Testis (tissue), 3 donors: ENCODE measurements around the gene ZBTB4. TPM values are rescaled to one million over a fixed set of nuclear protein-coding genes. Genes with fewer than 3 reads are reported as not detected.

Experiments used
- DNase-seq: peaks from one replicate; pipeline ENCODE4 v3.0.0-alpha.2; 2019
- H3K27ac ChIP-seq, 2 donors: fragments of 200-600 bp; sonication (generic); one replicate each; pipeline ENCODE4 v1.5.1; 2019
- H3K27me3 ChIP-seq: fragments of 200-600 bp; sonication (generic); one replicate; pipeline ENCODE4 v1.5.1; 2019
- H3K36me3 ChIP-seq: fragments of 200-600 bp; sonication (generic); one replicate; pipeline ENCODE4 v1.5.1; 2017; ENCODE audit warnings: low read depth; ENCODE audit errors: missing control alignments
- H3K4me1 ChIP-seq: fragments of 200-600 bp; sonication (generic); one replicate; pipeline ENCODE4 v1.5.1; 2019
- H3K4me3 ChIP-seq, 2 donors: fragments of 200-600 bp; sonication (generic); one replicate each; pipeline ENCODE4 v1.5.1; 2017 to 2019
- H3K9me3 ChIP-seq: fragments of 200-600 bp; sonication (generic); one replicate; pipeline ENCODE4 v1.5.1; 2017
- CTCF ChIP-seq, 3 experiments: fragments of 450-650 bp in 2 of 3; fragments of 200-600 bp in 1 of 3; sonication (generic) in 1 of 3; IDR thresholded peaks; one replicate each; pipeline ENCODE4 v1.5.1; 2016 to 2019; ENCODE audit warnings: antibody characterized with exemption in 3 of 3, mild to moderate bottlenecking in 2 of 3, moderate library complexity in 1 of 3
- POLR2A ChIP-seq: fragments of 450-650 bp; IDR thresholded peaks from one replicate; pipeline ENCODE4 v1.6.1; 2017; ENCODE audit warnings: antibody characterized with exemption, mild to moderate bottlenecking, moderate library complexity
- WGBS, 2 donors: methylation state at CpG; one replicate each; pipeline ENCODE4 v1.1.5; 2018; 5-methylcytosine and 5-hydroxymethylcytosine counted together
- intact Hi-C: fragments of 100-400 bp; cut with DNase I; formaldehyde crosslinking; loops from one replicate; pipeline ENCODE4 v1.15.1; 2023; ENCODE audit warnings: low total_unique reads
- polyA plus RNA-seq: library from polyadenylated mRNA; stranded (reverse); fragments of 350-450 nt; fragmentation: Illumina TruSeq; extraction: RNeasy Lipid Tissue Mini Kit (QIAGEN cat#74804); gene quantifications from one replicate; pipeline ENCODE4 v1.2.3, GENCODE V29; 2014; ENCODE audit warnings: low read depth, low replicate concordance; ENCODE audit not compliant: insufficient read depth
- total RNA-seq, 2 donors: library from RNA; depleted of rRNA; stranded (reverse); fragments of >200 nt; gene quantifications; one replicate each; pipeline ENCODE4 v1.2.3, GENCODE V29; 2016

Gene ZBTB4
- total and polyA plus RNA-seq, 3 donors from 2014 or later, result 34.0 to 43.4 (median 39.5) TPM

DNA sequence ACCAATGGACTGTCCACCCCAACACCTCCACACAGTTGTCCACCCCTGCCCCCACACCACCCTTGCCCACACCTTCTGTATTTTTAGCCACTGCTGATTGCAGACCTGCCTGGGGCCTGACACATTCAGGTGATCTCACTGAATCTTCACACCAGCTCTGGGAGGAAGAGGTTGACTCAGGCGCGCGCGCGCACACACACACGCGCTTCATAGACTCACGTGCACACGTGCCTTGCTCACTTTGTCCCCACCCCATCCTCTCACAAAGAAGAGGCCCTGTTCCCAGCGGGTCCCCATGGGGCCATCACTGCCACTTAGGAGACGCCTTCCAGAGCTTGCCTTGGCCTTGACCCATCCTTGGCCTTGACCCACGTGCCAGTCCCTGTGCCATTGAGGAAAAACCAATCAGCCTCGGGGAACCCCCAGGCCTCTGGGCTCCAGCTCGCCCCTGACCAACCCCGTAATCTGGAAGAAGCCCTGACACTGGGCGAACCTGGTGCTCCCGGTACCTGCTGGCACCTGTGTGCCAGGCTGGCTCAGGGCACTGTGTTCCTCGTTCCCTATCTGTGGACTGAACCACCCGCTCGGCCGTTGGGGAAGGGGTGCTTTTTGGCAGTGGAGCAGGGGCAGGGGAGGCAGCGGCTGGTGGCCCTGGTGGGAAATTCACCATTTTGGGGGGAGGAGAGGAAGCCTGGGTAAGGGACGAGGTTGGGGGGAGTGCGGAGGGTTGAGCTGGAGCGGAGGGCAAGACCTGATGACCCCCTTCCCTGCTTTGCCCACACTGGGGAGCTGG, 68.6 kb downstream of the ZBTB4 start:
- TF ChIP-seq POLR2A (no peak), CTCF (IDR thresholded peaks at IDR 0.05) (no peak)
- H3K27ac ChIP-seq, result no peak overlapping the region
- H3K36me3 ChIP-seq, result no peaks in the 10 kb centered on the region
- H3K4me1 ChIP-seq, result peaks cover 3% of the 10 kb centered on the region
- DNase-seq, result no peak
- no peaks in the 10 kb centered on the region for H3K9me3 ChIP-seq
- H3K27me3 ChIP-seq, result no peaks in the 10 kb centered on the region
- intact Hi-C loops, result no loop called here
- WGBS, 2 donors, result 85 to 87% methylated on average over 21 to 25 of the region's 25 CpGs
- no peak overlapping the region for H3K4me3 ChIP-seq

DNA sequence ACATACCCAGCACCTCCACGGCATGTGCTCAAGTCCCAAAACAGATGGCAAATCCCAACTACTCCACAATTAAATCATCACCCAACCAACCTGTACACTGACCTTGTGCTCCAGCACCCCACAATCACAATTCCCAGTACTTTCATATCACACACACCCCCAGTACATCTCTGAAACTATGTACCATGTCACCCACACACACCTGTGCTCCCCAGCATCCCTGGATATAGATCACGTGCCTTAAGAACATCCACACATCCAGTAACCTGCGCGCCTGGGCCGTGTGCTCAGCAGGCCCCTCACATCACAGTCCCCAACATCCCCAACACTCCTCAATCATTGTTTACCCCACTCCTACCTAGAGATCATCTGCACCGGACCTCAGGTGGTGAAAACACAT, 69.7 kb downstream of the ZBTB4 start:
- Histone ChIP-seq H3K27ac (no peak overlapping the region), H3K4me3 (no peak overlapping the region), H3K4me1 (peaks cover 8% of the 10 kb centered on the region), H3K9me3 (no peaks in the 10 kb centered on the region), H3K36me3 (no peaks in the 10 kb centered on the region), H3K27me3 (no peaks in the 10 kb centered on the region)
- intact Hi-C loops, result no loop called here
- WGBS, 2 donors, result 90 to 91% methylated on average over 6 of the region's 6 CpGs
- no peak for TF ChIP-seq CTCF (IDR thresholded peaks at IDR 0.05)
- no peak for TF ChIP-seq POLR2A
- DNase-seq, result no peak

Other genes starting within 250 kb of the ZBTB4 start
Only the 30 nearest of the 40 such genes appear.
- gene SLC2A4, start 197.9 kb downstream of the ZBTB4 start, total RNA-seq, result 1 to 10 TPM; 4.2 to 6.6 TPM
- gene SLC2A4, start 197.9 kb downstream of the ZBTB4 start, polyA plus RNA-seq, result 4.7 TPM
- 100 to 1,000 TPM; 276 to 549 TPM for gene YBX2, start 185.0 kb downstream of the ZBTB4 start, total RNA-seq
- gene YBX2, start 185.0 kb downstream of the ZBTB4 start, polyA plus RNA-seq, result 1,120 TPM
- gene EIF5A, start 172.0 kb downstream of the ZBTB4 start, total RNA-seq, result 100 to 1,000 TPM; 193 to 229 TPM
- gene EIF5A, start 172.0 kb downstream of the ZBTB4 start, polyA plus RNA-seq, result 388 TPM
- 100 to 1,000 TPM; 204 to 239 TPM for gene GPS2, start 164.3 kb downstream of the ZBTB4 start, total RNA-seq
- 219 TPM for gene GPS2, start 164.3 kb downstream of the ZBTB4 start, polyA plus RNA-seq
- gene NEURL4, start 150.3 kb downstream of the ZBTB4 start, total RNA-seq, result 10 to 100 TPM; 34.5 to 50.6 TPM
- 38.3 TPM for gene NEURL4, start 150.3 kb downstream of the ZBTB4 start, polyA plus RNA-seq
- gene ACAP1, start 143.1 kb downstream of the ZBTB4 start, total RNA-seq, result 100 to 1,000 TPM in 1 of 2 donors, 10 to 100 TPM in 1; 12.6 to 140 TPM
- gene ACAP1, start 143.1 kb downstream of the ZBTB4 start, polyA plus RNA-seq, result 95.2 TPM
- 1 to 10 TPM; 4.8 to 5.0 TPM for gene KCTD11, start 127.5 kb downstream of the ZBTB4 start, total RNA-seq
- gene KCTD11, start 127.5 kb downstream of the ZBTB4 start, polyA plus RNA-seq, result 6.8 TPM
- gene TMEM95, start 124.5 kb downstream of the ZBTB4 start, total RNA-seq, result 1 to 10 TPM; 2.8 to 6.6 TPM
- gene TMEM95, start 124.5 kb downstream of the ZBTB4 start, polyA plus RNA-seq, result 9.9 TPM
- 1 to 10 TPM; 3.7 to 6.8 TPM for gene TNK1, start 98.5 kb downstream of the ZBTB4 start, total RNA-seq
- gene TNK1, start 98.5 kb downstream of the ZBTB4 start, polyA plus RNA-seq, result 4.0 TPM
- gene PLSCR3, start 85.1 kb downstream of the ZBTB4 start, total RNA-seq, result 10 to 100 TPM; 13.6 to 19.4 TPM
- gene PLSCR3, start 85.1 kb downstream of the ZBTB4 start, polyA plus RNA-seq, result 14.2 TPM
- 10 to 100 TPM; 18.7 to 33.3 TPM for gene TMEM256, start 75.5 kb downstream of the ZBTB4 start, total RNA-seq
- 27.3 TPM for gene TMEM256, start 75.5 kb downstream of the ZBTB4 start, polyA plus RNA-seq
- 10 to 100 TPM in 1 of 2 donors, 1 to 10 TPM in 1; 9.9 to 10.7 TPM for gene NLGN2, start 71.8 kb downstream of the ZBTB4 start, total RNA-seq
- 8.4 TPM for gene NLGN2, start 71.8 kb downstream of the ZBTB4 start, polyA plus RNA-seq
- 10 to 100 TPM in 1 of 2 donors, 1 to 10 TPM in 1; 8.5 to 18.7 TPM for gene SPEM1, start 59.3 kb downstream of the ZBTB4 start, total RNA-seq
- 67.7 TPM for gene SPEM1, start 59.3 kb downstream of the ZBTB4 start, polyA plus RNA-seq
- 100 to 1,000 TPM in 1 of 2 donors, 10 to 100 TPM in 1; 41.4 to 202 TPM for gene SPEM2, start 54.0 kb downstream of the ZBTB4 start, total RNA-seq
- 111 TPM for gene SPEM2, start 54.0 kb downstream of the ZBTB4 start, polyA plus RNA-seq
- 10 to 100 TPM in 1 of 2 donors, 1 to 10 TPM in 1; 5.7 to 18.8 TPM for gene SPEM3, start 50.8 kb downstream of the ZBTB4 start, total RNA-seq
- gene SPEM3, start 50.8 kb downstream of the ZBTB4 start, polyA plus RNA-seq, result 63.0 TPM
- gene TMEM102, start 44.2 kb downstream of the ZBTB4 start, total RNA-seq, result 10 to 100 TPM in 1 of 2 donors, 1 to 10 TPM in 1; 7.9 to 11.7 TPM
- 6.5 TPM for gene TMEM102, start 44.2 kb downstream of the ZBTB4 start, polyA plus RNA-seq
- 1 to 10 TPM; 3.2 to 4.2 TPM for gene FGF11, start 40.1 kb downstream of the ZBTB4 start, total RNA-seq
- gene FGF11, start 40.1 kb downstream of the ZBTB4 start, polyA plus RNA-seq, result 4.6 TPM
- 1 to 10 TPM; 6.2 to 7.4 TPM for gene CHRNB1, start 34.6 kb downstream of the ZBTB4 start, total RNA-seq
- gene CHRNB1, start 34.6 kb downstream of the ZBTB4 start, polyA plus RNA-seq, result 6.9 TPM
- gene SLC35G6, start 1.8 kb upstream of the ZBTB4 start, total RNA-seq, result 1 to 10 TPM; 1.8 to 3.9 TPM
- gene SLC35G6, start 1.8 kb upstream of the ZBTB4 start, polyA plus RNA-seq, result 3.9 TPM
- gene POLR2A, start 4.7 kb upstream of the ZBTB4 start, total RNA-seq, result 100 to 1,000 TPM; 359 to 391 TPM
- 175 TPM for gene POLR2A, start 4.7 kb upstream of the ZBTB4 start, polyA plus RNA-seq
- 10 to 100 TPM; 17.0 to 20.6 TPM for gene TNFSF12, start 69.4 kb upstream of the ZBTB4 start, total RNA-seq
- gene TNFSF12, start 69.4 kb upstream of the ZBTB4 start, polyA plus RNA-seq, result 21.5 TPM
- gene TNFSF13, start 79.1 kb upstream of the ZBTB4 start, total RNA-seq, result 1 to 10 TPM; 1.2 to 5.1 TPM
- 11.5 TPM for gene TNFSF13, start 79.1 kb upstream of the ZBTB4 start, polyA plus RNA-seq
- gene SENP3, start 82.3 kb upstream of the ZBTB4 start, total RNA-seq, result 10 to 100 TPM; 77.4 to 83.5 TPM
- 108 TPM for gene SENP3, start 82.3 kb upstream of the ZBTB4 start, polyA plus RNA-seq
- 1 to 10 TPM; 2.0 to 6.4 TPM for gene CD68, start 100.0 kb upstream of the ZBTB4 start, total RNA-seq
- gene CD68, start 100.0 kb upstream of the ZBTB4 start, polyA plus RNA-seq, result 54.8 TPM
- 10 to 100 TPM; 55.7 to 88.7 TPM for gene MPDU1, start 104.2 kb upstream of the ZBTB4 start, total RNA-seq
- gene MPDU1, start 104.2 kb upstream of the ZBTB4 start, polyA plus RNA-seq, result 60.9 TPM
- 1 to 10 TPM; 2.8 to 4.0 TPM for gene SOX15, start 110.5 kb upstream of the ZBTB4 start, total RNA-seq
- 2.6 TPM for gene SOX15, start 110.5 kb upstream of the ZBTB4 start, polyA plus RNA-seq
- gene FXR2, start 135.3 kb upstream of the ZBTB4 start, total RNA-seq, result 10 to 100 TPM; 53.8 to 60.3 TPM
- 76.0 TPM for gene FXR2, start 135.3 kb upstream of the ZBTB4 start, polyA plus RNA-seq
- 100 to 1,000 TPM; 108 to 112 TPM for gene SAT2, start 148.2 kb upstream of the ZBTB4 start, total RNA-seq
- 128 TPM for gene SAT2, start 148.2 kb upstream of the ZBTB4 start, polyA plus RNA-seq
- gene SHBG, start 150.5 kb upstream of the ZBTB4 start, total RNA-seq, result 1 to 10 TPM; 3.2 to 6.1 TPM
- 17.8 TPM for gene SHBG, start 150.5 kb upstream of the ZBTB4 start, polyA plus RNA-seq
- gene ATP1B2, start 171.3 kb upstream of the ZBTB4 start, total RNA-seq, result 10 to 100 TPM in 1 of 2 donors, 1 to 10 TPM in 1; 6.1 to 11.6 TPM
- 10.1 TPM for gene ATP1B2, start 171.3 kb upstream of the ZBTB4 start, polyA plus RNA-seq